GM19324 (cell line): ENCODE results near the gene SLC41A3.
A peak's percentile ranks its signal among the peaks of the same experiment; 100 is the strongest.
"Not testable (repeated sequence)": the region's sequence is repeated elsewhere in the genome, so short reads cannot be mapped to it uniquely, and the experiment has no call there.

Experiments
- ATAC-seq: cut with Tn5 transposase; IDR thresholded peaks from one replicate; pipeline ENCODE4 v1.9.1; 2021; ENCODE audit warnings: mild to moderate bottlenecking, moderate library complexity; ENCODE audit not compliant: unreplicated experiment, low FRiP score

The SLC41A3 gene

GRCh38 chr3:126084768-126085180, 850 bp upstream of the SLC41A3 start:
- no peak for ATAC-seq

GRCh38 chr3:126083511-126083912, 412 bp downstream of the SLC41A3 start:
- ATAC-seq, result peak; percentile 36

GRCh38 chr3:126083138-126083445, 832 bp downstream of the SLC41A3 start:
- ATAC-seq, result no peak

GRCh38 chr3:126082362-126083137, 1.4 kb downstream of the SLC41A3 start:
- no peak for ATAC-seq

GRCh38 chr3:126081618-126082361, 2.1 kb downstream of the SLC41A3 start:
- no peak for ATAC-seq

GRCh38 chr3:126080970-126081369, 3.0 kb downstream of the SLC41A3 start:
- ATAC-seq, result no peak

- no peak for ATAC-seq
Measured at GRCh38 chr3:126078866-126079265, 5.1 kb downstream of the SLC41A3 start.

- ATAC-seq, result no peak
Measured at GRCh38 chr3:126077754-126078153, 6.2 kb downstream of the SLC41A3 start.

GRCh38 chr3:126076140-126076539, 7.8 kb downstream of the SLC41A3 start:
- no peak for ATAC-seq

- ATAC-seq, result no peak
Measured at GRCh38 chr3:126070146-126070545, 13.8 kb downstream of the SLC41A3 start.

- ATAC-seq, result no peak
Measured at GRCh38 chr3:126067959-126068358, 16.0 kb downstream of the SLC41A3 start.

- ATAC-seq, result not testable (repeated sequence)
Measured at GRCh38 chr3:126066676-126067075, 17.2 kb downstream of the SLC41A3 start.

GRCh38 chr3:126065876-126066275, 18.0 kb downstream of the SLC41A3 start:
- ATAC-seq, result no peak

GRCh38 chr3:126064627-126065258, 19.2 kb downstream of the SLC41A3 start:
- no peak for ATAC-seq

- ATAC-seq, result no peak
Measured at GRCh38 chr3:126063358-126063965, 20.5 kb downstream of the SLC41A3 start.

GRCh38 chr3:126061301-126062032, 22.5 kb downstream of the SLC41A3 start:
- ATAC-seq, result no peak

- no peak for ATAC-seq
Measured at GRCh38 chr3:126060613-126061145, 23.2 kb downstream of the SLC41A3 start.

- ATAC-seq, result no peak
Measured at GRCh38 chr3:126058666-126059065, 25.3 kb downstream of the SLC41A3 start.

- no peak for ATAC-seq
Measured at GRCh38 chr3:126057936-126058335, 26.0 kb downstream of the SLC41A3 start.

- ATAC-seq, result no peak
Measured at GRCh38 chr3:126057501-126057819, 26.5 kb downstream of the SLC41A3 start.
